Activated effector memory CD4-positive, alpha-beta T cell treated with Interleukin-2 at 50 U/mL for 16 hours (primary cell): ENCODE data around the gene ADSS1.

ENCODE experiments used
- DNase-seq: peaks from one replicate; pipeline ENCODE4 v3.0.0-alpha.2; 2020

The ADSS1 gene

DNA sequence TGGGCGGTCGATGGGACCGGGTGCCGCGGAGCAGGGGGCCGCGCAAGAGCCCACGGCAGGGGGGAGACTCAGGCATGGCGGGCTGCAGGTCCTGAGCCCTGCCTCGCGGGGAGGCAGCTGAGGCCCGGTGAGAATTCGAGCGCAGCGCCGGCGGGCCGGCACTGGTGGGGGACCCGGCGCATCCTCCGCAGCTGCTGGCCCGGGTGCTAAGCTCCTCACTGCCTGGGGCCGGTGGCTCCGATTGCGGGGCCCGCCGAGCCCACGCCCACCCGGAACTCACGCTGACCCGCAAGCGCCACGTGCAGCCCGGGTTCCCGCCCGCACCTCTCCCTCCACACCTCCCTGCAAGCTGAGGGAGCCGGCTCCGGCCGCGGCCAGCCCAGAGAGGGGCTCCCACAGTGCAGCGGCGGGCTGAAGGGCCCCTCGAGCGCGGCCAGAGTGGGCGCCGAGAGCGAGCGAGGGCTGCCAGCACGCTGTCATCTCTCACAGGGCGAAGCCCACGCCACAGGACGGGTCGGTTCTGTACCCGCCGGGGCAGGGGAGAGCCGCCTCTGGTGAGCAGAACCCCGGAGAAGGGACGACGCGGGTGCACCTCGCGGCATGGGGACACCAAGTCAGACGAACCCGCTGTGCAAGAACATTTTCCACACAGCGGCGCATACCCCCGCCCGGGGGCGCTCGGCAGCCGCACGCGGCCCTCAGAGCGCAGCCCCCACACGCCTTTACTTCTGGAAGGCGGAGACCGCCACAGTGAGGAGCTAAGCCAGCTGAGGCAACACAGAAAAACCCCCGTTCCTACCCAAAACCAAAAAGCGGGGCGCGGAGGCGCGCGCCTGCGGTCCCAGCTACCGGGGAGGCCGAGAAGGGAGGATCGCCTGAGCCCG lies 27.8 kb downstream of the ADSS1 start:
- no peak for DNase-seq

- DNase-seq: no peak
Measured at GRCh38 chr14:104752423-104752734, 28.4 kb downstream of the ADSS1 start.

- DNase-seq: peak; percentile 99
Measured at GRCh38 chr14:104752735-104753527, 28.9 kb downstream of the ADSS1 start, which contains the start of gene SIVA1. Gene SIVA1 (plus strand): TSS chr14:104753147. CDS start chr14:104753202, 55 bp downstream.

- DNase-seq: no peak
Measured at GRCh38 chr14:104753528-104754212, 29.6 kb downstream of the ADSS1 start.

DNA sequence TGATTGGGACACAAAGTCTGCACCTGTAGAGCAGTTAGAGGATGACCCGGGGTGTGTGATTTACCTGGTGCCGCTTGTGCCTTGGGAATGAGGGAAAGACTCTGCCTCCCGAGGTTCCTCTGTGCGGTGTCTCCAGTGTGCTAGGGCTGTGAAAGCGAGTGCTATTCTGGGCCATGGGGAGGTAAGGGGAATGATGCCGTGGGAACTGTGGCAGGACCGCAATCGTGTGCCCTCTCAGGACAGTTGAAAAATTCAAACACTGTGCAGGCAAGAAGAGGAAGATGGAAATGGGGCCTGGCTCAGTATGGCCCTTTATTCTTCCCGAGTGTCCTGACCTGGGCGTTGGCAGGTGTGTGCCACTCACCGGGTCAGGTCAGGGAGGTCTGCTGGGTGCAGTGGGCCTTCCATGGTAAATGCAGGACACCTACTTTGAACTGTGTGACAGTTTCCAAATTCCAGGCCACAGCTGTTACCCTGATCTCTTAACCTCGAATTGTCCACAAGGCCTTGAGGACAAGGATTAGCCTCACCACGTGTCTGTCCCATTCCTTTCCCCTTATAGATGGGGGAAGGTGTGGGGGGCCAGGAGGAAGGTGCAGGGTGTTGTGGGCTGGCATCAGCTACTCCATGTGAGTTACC lies 30.3 kb downstream of the ADSS1 start:
- no peak for DNase-seq

DNA sequence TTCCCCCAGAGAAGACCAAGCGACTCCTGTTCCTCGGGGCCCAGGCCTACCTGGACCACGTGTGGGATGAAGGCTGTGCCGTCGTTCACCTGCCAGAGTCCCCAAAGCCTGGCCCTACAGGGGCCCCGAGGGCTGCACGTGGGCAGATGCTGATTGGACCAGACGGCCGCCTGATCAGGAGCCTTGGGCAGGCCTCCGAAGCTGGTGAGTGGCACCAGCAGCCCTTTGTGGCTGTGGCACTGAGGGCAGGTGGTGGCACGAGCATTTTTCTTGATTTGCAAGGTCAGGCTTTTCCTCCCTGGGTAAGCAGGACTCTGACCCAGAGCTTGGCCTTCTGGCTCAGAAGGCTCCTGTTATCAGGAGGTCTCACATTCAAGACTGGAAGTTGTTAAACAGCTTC lies 31.6 kb downstream of the ADSS1 start:
- DNase-seq: no peak

DNA sequence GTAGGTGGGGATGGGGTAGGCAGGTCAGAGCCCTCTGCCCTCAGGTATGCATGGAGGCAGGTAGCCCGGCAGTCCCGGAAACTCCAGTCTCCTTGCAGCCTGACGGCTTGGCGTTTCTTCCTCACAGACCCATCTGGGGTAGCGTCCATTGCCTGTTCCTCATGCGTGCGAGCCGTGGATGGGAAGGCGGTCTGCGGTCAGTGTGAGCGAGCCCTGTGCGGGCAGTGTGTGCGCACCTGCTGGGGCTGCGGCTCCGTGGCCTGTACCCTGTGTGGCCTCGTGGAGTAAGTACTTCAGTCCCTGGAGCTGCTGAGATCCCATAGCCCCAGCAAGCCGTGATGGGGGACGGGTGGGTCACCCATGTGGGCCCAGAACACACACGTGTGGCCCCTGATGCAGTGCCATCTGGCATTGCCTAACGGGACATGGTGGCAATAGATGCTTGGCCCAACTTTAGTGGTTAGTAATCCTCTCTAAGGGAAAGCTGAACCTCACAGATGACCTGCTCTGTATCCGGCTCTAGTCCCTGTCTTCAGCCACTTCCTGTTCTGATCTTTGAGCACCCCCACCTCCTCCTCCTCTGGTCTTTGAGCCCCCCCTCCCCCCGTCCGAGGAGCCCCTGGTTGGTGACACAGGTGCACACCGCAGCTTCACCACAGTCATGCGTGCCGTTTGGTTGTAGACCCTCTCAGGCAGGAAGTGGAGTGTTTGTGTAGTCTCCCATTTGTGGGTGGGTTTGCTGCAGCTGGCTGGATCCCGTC lies 32.6 kb downstream of the ADSS1 start:
- DNase-seq: no peak

DNA sequence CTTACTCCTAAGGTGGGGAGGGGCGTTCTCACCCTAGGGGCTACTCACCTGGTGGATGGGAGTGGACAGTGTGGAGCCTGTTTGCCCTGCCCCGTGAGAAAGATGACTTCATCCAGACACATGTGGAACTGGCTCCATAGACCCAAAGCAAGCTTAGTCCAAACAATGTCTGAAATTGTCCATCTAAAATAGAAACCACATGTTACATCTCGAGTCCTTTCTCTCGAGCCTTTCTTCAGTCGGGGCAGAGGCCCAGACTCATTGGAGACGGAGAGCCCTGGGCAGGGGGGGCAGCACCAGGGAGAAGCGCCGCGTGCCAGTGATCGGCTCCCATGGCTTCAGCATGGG lies 33.2 kb downstream of the ADSS1 start:
- DNase-seq: no peak

DNA sequence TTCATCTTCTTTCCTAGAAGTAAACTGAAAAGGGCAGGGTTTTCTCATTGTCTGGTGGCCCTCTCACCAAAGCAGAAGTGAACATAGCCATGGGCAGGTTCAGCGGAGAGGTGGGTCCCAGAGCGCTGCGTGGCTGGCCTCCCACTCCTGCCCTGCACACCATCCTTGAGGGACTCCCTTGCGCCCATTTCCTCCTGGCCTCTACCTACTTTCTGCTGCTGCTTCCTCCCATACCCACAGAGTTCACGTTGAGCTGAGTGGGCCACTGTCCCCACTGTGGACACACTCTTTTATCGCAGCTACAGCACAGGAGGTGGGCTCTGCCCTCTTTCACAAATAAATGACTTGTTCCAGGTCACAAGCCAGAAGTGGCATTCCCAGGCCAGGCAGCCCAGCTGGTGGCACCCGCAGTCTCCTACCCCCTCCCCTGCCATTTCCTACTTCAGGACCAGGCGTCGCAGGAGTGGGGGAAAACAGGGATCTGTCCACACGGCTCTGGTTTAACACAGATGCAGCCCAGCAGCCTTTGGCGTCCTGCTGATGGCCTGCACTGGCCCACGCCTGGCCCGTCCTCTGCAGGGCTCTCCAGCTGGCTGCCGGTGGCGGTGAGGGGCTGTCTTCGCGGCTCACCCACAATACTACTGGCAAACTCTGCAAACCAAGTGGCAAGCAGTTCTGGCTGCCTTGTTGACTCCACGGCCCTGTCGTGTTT lies 33.8 kb downstream of the ADSS1 start:
- DNase-seq: no peak

GRCh38 chr14:104758981-104759969 lies 35.2 kb downstream of the ADSS1 start:
- DNase-seq: no peak

DNA sequence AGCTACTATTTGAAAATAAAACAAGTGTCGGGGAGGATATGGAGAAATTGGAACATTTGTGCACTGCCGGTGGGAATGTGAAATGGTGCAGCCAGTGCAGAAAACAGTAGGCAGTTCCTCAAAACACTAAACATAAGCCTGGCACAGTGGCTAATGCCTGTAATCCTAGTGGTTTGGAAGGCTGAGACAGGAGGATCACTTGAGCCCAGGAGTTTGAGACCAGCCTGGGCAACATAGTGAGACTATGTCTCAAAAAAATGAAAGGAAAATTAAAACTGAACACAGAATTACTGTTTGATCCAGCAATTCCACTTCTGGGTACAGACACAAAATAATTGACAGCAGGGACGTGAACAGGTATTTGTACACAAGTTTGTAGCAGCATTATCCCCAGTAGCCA lies 41.5 kb downstream of the ADSS1 start:
- no peak for DNase-seq

DNA sequence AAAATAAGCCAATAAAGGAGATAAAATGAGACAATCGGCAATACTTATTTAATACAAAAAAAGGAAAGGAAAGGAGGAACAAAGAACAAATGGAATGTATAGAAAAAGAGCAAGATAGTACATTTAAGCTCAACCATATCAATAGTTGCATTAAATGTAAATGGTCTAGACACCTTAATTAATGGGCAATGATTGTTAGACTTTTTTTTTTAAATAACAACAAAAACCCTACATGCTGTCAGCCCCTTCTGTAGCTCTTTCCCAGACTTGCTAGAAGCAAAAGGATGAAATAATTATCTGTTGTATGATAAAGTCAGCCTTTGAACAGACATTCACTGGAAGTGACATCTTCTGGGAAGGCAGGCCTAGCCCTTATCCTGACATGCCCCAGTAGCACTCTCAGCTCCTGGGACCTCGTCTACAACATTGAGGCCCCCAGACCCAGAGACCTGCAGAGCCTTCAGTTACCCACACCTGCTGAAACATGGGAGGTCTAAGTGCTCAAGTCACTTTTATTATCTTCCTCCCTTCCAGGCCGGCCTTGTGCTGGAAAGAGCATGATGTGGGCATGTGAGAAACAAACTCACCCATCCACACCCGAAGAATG lies 42.3 kb downstream of the ADSS1 start:
- DNase-seq: no peak

- no peak for DNase-seq
Measured at GRCh38 chr14:104766863-104767633, 43.0 kb downstream of the ADSS1 start.

- no peak for DNase-seq
Measured at GRCh38 chr14:104767634-104767918, 43.5 kb downstream of the ADSS1 start.

DNA sequence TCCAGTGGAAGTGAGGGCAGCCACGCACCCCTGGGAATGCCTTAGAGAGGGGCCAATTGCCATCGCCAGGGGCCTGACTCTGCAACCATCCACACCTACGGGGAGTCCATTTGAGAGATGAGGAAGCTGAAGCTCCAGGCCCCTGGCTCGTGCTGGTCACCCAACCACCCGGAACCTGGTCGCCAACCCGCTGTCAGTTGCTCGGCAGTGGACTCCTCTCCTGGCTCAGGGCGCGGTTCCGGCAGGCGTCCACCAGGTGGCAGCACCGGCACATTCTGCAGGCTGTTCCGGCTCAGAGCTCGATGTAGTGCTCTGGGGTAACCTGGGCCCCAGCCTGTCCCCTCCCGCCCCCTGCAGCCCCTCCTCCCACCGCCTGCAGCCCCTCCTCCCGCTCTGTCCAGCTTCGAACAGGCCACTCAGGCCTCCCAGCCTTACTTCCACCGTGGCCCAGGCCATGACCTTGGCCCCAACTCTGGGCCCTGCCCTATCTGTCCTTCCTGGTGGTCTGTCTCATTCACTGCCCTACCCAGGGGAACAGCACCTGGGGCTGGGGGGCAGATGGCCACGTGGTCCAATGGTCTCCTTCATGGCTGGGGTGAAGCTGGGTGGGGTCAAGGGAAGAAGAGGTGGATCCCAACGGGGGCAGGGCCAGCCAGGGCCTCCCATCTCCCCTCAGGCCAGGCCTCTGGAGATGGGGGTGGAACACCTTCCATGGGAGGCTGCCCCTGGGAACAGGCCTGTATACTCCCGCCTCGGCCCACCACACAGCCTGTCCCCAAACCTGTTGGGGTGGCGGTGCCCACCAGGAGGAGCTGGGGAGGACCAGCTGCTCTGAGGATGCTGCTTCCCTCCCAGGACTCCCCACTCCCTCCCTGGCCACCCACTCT lies 44.7 kb downstream of the ADSS1 start:
- DNase-seq: peak; percentile 81

- no peak for DNase-seq
Measured at GRCh38 chr14:104769324-104770071, 45.5 kb downstream of the ADSS1 start.

GRCh38 chr14:104770072-104770579 lies 46.1 kb downstream of the ADSS1 start:
- DNase-seq: no peak
